LNCAP (cell line): ENCODE results near the gene C16orf90.

Source experiments
- TF ChIP-seq, protein P1 (sequence below): fragments of 450-650 bp; IDR thresholded peaks from 2 replicates; pipeline ENCODE4 v1.5.1; 2017; ENCODE audit warnings: mild to moderate bottlenecking

Gene C16orf90

DNA sequence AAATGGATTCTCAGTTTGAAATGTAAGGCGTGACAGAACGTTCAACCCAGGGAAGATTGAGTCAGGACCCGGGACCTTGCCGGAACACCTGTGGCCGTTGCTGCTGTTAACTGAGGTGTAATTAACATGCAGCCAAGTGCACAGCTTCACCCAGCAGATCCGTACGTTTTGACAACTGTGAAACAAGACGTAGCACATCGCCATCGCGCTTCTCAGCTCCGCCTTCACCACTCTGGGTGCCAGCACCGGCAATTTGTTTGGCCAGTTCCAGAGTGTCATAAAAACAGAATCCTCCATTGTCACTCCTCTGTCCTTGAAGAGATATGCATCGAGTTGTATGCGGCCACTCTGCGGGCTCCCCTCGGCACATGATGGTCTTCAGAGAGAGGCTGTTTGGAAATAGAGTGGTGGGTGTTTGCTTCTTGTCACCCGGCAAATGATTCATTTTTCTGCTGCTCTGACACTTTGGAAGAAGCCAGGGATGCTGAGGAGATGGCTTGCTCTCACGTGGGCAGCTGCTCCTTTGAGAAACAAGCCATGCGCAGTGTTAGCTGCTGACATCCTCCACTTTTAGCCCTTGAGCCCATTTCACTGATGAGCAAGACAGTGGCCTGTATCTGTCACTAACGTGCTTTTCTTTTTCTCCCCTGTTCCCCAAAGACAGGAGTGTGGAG is 29.2 kb downstream of the C16orf90 start:
- TF ChIP-seq, protein P1, sequence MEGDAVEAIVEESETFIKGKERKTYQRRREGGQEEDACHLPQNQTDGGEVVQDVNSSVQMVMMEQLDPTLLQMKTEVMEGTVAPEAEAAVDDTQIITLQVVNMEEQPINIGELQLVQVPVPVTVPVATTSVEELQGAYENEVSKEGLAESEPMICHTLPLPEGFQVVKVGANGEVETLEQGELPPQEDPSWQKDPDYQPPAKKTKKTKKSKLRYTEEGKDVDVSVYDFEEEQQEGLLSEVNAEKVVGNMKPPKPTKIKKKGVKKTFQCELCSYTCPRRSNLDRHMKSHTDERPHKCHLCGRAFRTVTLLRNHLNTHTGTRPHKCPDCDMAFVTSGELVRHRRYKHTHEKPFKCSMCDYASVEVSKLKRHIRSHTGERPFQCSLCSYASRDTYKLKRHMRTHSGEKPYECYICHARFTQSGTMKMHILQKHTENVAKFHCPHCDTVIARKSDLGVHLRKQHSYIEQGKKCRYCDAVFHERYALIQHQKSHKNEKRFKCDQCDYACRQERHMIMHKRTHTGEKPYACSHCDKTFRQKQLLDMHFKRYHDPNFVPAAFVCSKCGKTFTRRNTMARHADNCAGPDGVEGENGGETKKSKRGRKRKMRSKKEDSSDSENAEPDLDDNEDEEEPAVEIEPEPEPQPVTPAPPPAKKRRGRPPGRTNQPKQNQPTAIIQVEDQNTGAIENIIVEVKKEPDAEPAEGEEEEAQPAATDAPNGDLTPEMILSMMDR = no peak

DNA sequence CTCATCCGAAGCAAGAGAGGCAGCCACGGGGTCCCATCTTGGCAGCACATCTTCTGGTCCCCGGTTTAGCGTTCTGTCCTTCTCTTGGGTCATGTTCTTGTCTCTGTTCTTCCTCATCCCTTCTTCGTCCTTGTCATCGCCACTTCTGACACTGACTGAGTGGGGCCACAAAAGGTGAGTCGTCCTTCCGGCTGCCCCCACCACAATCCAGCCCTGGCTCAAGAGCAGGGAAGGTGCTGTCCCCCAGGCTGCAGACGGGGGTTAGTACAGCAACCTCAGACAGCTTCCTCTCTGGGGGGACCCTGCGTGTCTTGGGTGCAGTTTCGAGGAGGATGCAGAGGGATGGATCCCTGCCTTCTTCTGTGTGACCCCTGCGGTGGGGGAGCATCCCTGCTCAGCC is 30.0 kb downstream of the C16orf90 start:
- TF ChIP-seq, protein P1 = no peak

DNA sequence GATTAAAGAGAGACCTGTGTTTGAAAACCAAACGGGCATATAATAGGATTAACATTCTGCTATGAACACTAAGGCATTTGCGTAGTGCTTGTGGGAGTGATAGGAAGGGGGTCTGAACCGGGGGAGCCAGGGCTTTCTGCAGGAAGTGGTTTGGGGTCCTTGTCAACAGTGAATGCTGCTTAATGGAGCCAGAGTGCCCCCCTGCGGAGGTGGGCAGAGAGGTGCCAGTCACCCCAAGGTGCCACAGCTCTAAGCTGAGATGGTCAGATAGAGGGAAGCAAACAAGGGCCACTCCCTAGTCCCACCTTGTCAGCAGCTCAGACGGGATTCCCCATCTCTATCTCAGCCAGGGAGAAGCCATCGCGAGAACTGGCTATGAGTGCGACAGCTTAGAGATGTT is 34.1 kb downstream of the C16orf90 start:
- TF ChIP-seq, protein P1 = no peak

DNA sequence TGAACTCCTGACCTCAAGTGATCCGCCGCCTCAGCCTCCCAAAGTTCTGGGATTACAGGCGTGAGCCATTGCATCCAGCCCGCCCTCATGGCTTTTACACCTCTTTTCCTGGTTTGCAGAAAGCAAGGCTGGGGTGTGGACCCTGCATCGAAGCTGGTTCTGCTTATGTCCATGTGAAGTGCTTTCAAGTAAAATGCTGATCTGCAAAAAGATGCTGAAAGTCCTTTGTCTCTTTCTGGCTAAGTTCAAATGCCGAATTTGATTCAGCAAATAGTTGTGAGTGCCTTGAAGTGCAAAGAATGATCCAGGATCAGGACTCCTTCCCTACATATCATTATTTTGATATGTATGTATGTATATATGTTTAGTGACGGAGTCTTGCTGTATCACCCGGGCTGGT is 34.7 kb downstream of the C16orf90 start:
- TF ChIP-seq, protein P1 = no peak

DNA sequence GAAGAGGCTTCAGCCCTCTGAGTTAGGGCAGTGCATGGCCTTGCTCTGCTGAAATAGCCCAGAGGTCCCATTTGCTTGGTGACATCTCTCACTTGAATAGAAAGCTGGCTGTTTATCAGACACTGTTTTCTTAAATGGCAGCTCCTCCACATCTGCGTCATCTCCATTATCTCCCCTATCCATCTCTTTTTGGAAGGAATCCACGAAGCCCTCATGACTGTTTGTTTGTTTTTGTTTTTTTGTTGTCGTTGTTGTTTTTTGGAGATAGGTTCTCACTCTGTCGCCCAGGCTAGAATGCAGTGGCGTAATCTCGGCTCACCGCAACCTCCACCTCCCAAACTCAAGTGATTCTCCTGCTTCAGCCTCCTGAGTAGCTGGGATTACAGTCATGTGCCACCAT is 35.2 kb downstream of the C16orf90 start:
- TF ChIP-seq, protein P1 = no peak

DNA sequence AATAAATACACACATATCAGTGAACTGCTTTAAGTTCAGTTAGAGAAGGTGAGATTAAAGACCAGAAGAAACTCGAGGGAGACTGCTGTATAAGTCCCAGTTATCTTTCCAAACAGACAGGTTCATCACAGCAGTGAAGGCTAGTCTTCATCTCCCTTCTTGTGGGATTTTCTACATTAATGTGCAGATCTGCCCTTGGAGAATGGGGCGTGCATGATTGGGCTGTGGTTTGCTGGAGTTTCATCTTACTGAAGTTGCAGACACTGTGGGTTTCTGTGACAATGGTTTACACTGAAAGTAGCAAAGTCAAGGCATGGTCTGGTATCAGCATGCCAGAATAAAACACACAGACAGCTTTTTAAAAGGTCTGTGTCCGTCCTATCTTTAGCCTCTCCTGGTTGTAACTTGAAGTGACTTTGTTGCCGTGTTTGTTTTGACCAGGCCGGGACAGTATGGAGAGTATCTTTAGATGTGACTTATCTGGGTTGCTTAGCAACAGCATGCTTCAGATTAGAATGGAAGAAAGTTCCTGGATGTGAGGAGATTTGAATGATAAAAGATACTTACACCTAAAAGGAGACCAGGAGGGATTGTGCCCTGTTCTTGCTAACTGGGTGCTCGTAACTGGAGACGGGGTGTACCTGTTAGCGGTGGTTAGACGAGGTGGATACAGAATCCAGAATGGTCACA is 35.7 kb downstream of the C16orf90 start:
- TF ChIP-seq, protein P1 = no peak

DNA sequence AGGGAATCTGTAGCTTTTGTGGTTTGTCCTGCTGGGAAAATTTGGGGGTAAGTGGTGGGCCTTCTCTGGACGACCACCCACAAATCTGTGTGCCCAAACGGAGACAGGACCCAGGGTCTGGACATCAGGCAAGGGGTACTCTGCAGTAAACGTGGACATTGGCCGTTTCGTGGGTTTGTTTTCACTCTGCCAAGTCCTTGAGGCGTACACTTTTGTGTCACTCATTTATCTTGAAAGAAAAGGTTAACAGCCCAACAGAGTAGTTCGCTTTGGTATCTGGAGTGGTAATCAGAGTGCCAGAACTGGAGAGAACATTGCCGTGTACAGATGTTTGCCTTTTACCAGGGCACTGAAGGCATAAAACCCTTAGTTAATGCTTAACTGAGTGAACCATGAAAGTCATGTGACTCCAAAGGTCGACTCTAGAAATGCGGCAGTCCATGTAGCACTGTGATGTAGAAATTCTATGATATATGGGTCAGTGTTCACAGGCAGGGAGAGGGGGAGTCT is 36.4 kb downstream of the C16orf90 start:
- TF ChIP-seq, protein P1 = no peak
